Panc1 (cell line): ENCODE measurements around the gene HES4. TPM values are rescaled to one million over a fixed set of nuclear protein-coding genes. Genes with fewer than 3 reads are reported as not detected.
"Not testable (repeated sequence)": the region's sequence is repeated elsewhere in the genome, so short reads cannot be mapped to it uniquely, and the experiment has no call there.

ENCODE experiments used
- ATAC-seq: fragments of 200-7000 bp; cut with Tn5 transposase; 2 replicates; pipeline ENCODE4 v1.9.1; 2020; ENCODE audit warnings: mild to moderate bottlenecking, moderate library complexity
- BruUV-seq: library from RNA; stranded (reverse); fragments of 400-500 nt; replicated peaks from 2 replicates; lab custom pipeline; 2021; lab: Mats Ljungman, UMichigan
- CTCF ChIA-PET: fragments of 300-600 bp; sonication (Branson Sonifier 250); formaldehyde crosslinking; loops from one replicate; lab custom pipeline; 2022; ENCODE audit warnings: antibody characterized with exemption; lab: Charles Lee
- POLR2A ChIA-PET: fragments of 300-600 bp; sonication (Branson Sonifier 250); formaldehyde crosslinking; loops from one replicate; lab custom pipeline; 2022; ENCODE audit warnings: antibody characterized with exemption; lab: Charles Lee
- DNase-seq: peaks from one replicate; pipeline ENCODE4 v3.0.0-alpha.2; 2010; ENCODE audit warnings: low read depth, low spot score
- H3K27ac ChIP-seq: 2 replicates; pipeline ENCODE4 v1.5.1; 2011; ENCODE audit warnings: mild to moderate bottlenecking, low read length, inconsistent platforms
- H3K27me3 ChIP-seq: fragments of 200-500 bp; sonication (Bioruptor generic); 2 replicates; pipeline ENCODE4 v1.6.0; 2014; ENCODE audit warnings: low read length, inconsistent platforms; ENCODE audit not compliant: control insufficient read depth, insufficient read depth
- H3K36me3 ChIP-seq: fragments of 200-500 bp; sonication (Bioruptor generic); 2 replicates; pipeline ENCODE4 v1.5.1; 2014; ENCODE audit warnings: inconsistent platforms, mild to moderate bottlenecking, low read length, moderate library complexity; ENCODE audit not compliant: control insufficient read depth, insufficient read depth
- H3K4me1 ChIP-seq: 2 replicates; pipeline ENCODE4 v1.5.1; 2011; ENCODE audit warnings: inconsistent platforms, mild to moderate bottlenecking, low read length, moderate library complexity; ENCODE audit not compliant: control insufficient read depth, insufficient read depth
- H3K4me3 ChIP-seq, 2 experiments: 2 replicates each; pipeline ENCODE4 v1.5.1; 2011 to 2012; ENCODE audit warnings: low read depth in 2 of 2, low read length in 2 of 2, mild to moderate bottlenecking in 2 of 2, inconsistent platforms in 1 of 2, moderate library complexity in 1 of 2
- H3K9me3 ChIP-seq: fragments of 200-500 bp; sonication (Bioruptor generic); 2 replicates; pipeline ENCODE4 v1.5.1; 2014; ENCODE audit warnings: low read depth, mild to moderate bottlenecking, inconsistent platforms, low read length, moderate library complexity; ENCODE audit not compliant: control insufficient read depth, insufficient read depth
- CTCF ChIP-seq: fragments of 450-650 bp; IDR thresholded peaks from 2 replicates; pipeline ENCODE4 v1.5.1; 2017; ENCODE audit warnings: mild to moderate bottlenecking
- POLR2AphosphoS5 ChIP-seq: IDR thresholded peaks from 2 replicates; pipeline ENCODE4 v1.6.1; 2012; ENCODE audit warnings: mild to moderate bottlenecking, low read depth, low read length, moderate library complexity
- SIN3A ChIP-seq: IDR thresholded peaks from 2 replicates; pipeline ENCODE4 v1.6.1; 2012; ENCODE audit warnings: low read depth, mild to moderate bottlenecking, low read length, moderate library complexity, borderline replicate concordance; ENCODE audit not compliant: insufficient read depth
- TCF7L2 ChIP-seq: IDR thresholded peaks from 2 replicates; pipeline ENCODE4 v1.6.1; 2011; ENCODE audit warnings: mild to moderate bottlenecking, low read depth, low read length, inconsistent platforms
- in situ Hi-C: cut with HindIII; loops from 2 replicates; pipeline ENCODE4 v1.10.0; 2016; ENCODE audit warnings: low sequenced_read_pairs, low pct_unique_long_range_greater_than_20kb
- intact Hi-C: fragments of 100-400 bp; cut with micrococcal nuclease; formaldehyde crosslinking; loops from one replicate; pipeline ENCODE4 v1.10.0; 2022; ENCODE audit not compliant: unreplicated experiment
- total RNA-seq: library from RNA; stranded (reverse); gene quantifications from one replicate; pipeline ENCODE4 v1.2.1, GENCODE V29; 2021; ENCODE audit not compliant: unreplicated experiment
- TF ChIP-seq, protein P1 (sequence below), 2 experiments: IDR thresholded peaks; 2 replicates each; pipeline ENCODE4 v1.6.1; 2011 to 2012; ENCODE audit warnings: low read depth in 2 of 2, control low read depth in 1 of 2, low read length in 1 of 2, mild to moderate bottlenecking in 1 of 2, moderate library complexity in 1 of 2; ENCODE audit not compliant: insufficient read depth in 1 of 2

The HES4 gene
- total RNA-seq, 1 experiment from 2014 or later: 74.2 TPM

GRCh38 chr1:995665-996633, 3.9 kb downstream of the HES4 start:
- TF ChIP-seq TCF7L2 (no peak), CTCF (no peak), SIN3A (no peak), POLR2AphosphoS5 (no peak)
- TF ChIP-seq, protein P1, sequence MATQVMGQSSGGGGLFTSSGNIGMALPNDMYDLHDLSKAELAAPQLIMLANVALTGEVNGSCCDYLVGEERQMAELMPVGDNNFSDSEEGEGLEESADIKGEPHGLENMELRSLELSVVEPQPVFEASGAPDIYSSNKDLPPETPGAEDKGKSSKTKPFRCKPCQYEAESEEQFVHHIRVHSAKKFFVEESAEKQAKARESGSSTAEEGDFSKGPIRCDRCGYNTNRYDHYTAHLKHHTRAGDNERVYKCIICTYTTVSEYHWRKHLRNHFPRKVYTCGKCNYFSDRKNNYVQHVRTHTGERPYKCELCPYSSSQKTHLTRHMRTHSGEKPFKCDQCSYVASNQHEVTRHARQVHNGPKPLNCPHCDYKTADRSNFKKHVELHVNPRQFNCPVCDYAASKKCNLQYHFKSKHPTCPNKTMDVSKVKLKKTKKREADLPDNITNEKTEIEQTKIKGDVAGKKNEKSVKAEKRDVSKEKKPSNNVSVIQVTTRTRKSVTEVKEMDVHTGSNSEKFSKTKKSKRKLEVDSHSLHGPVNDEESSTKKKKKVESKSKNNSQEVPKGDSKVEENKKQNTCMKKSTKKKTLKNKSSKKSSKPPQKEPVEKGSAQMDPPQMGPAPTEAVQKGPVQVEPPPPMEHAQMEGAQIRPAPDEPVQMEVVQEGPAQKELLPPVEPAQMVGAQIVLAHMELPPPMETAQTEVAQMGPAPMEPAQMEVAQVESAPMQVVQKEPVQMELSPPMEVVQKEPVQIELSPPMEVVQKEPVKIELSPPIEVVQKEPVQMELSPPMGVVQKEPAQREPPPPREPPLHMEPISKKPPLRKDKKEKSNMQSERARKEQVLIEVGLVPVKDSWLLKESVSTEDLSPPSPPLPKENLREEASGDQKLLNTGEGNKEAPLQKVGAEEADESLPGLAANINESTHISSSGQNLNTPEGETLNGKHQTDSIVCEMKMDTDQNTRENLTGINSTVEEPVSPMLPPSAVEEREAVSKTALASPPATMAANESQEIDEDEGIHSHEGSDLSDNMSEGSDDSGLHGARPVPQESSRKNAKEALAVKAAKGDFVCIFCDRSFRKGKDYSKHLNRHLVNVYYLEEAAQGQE (IDR thresholded peaks at IDR 0.05; ENCODE audit: insufficient read depth in 1 of 2, low read depth in 2 of 2, low read length in 1 of 2): no peak
- Histone ChIP-seq H3K4me1 (peaks cover 16% of the 10 kb centered on the region), H3K36me3 (no peaks in the 10 kb centered on the region; the same call in 1 of the 2 replicates), H3K27ac (no peak overlapping the region), H3K27me3 (no peaks in the 10 kb centered on the region), H3K4me3 (no peak overlapping the region), H3K9me3 (no peaks in the 10 kb centered on the region)
- ATAC-seq: no peak
- ChIA-PET POLR2A (no interaction called here), CTCF (no interaction called here)
- in situ Hi-C loops: no loop called here
- intact Hi-C loops: no loop called here
- no TSS peak for BruUV-seq
- DNase-seq: no peak

GRCh38 chr1:994546-994945, 5.4 kb downstream of the HES4 start:
- CTCF ChIA-PET: not testable (repeated sequence)

More at GRCh38 chr1:994546-994945, 5.4 kb downstream of the HES4 start:
- POLR2A ChIA-PET, ATAC-seq, intact Hi-C loops, H3K27ac ChIP-seq, in situ Hi-C loops, DNase-seq, BruUV-seq, H3K9me3 ChIP-seq, H3K4me3 ChIP-seq, H3K36me3 ChIP-seq, H3K27me3 ChIP-seq: not testable (repeated sequence)
- peaks cover 16% of the 10 kb centered on the region for H3K4me1 ChIP-seq
